AG04449 (cell line): Measurements from ENCODE around the gene ZNF521.

Experiments used
- CTCF ChIA-PET: fragments of 350-600 bp; formaldehyde crosslinking; extraction: SDS; loops from one replicate; lab custom pipeline; 2021; ENCODE audit warnings: antibody characterized with exemption; lab: Yijun Ruan, JAX
- POLR2A ChIA-PET: fragments of 400-600, 350-600 bp; formaldehyde crosslinking; extraction: SDS; loops from one replicate; lab custom pipeline; 2020; ENCODE audit warnings: antibody characterized with exemption, inconsistent platforms; lab: Yijun Ruan, JAX
- DNase-seq: peaks from one replicate; pipeline ENCODE4 v3.0.0-alpha.2; 2010; ENCODE audit warnings: low read depth, low spot score
- H3K4me3 ChIP-seq: 2 replicates; pipeline ENCODE4 v1.5.1; 2011; ENCODE audit warnings: low read depth, mild to moderate bottlenecking, control low read depth, low read length
- CTCF ChIP-seq: IDR thresholded peaks from one replicate; pipeline ENCODE4 v1.5.1; 2011; ENCODE audit warnings: mild to moderate bottlenecking, moderate library complexity, low read length, control low read depth, inconsistent platforms; ENCODE audit not compliant: insufficient read depth; ENCODE audit errors: missing control alignments

Gene ZNF521

GRCh38 chr18:25364732-25365131 is 12.8 kb upstream of the ZNF521 start:
- H3K4me3 ChIP-seq, result no peak overlapping the region
- no peak for TF ChIP-seq CTCF
- ChIA-PET CTCF (interaction anchor here (1.1 to 1.6 kb wide), 2 partner anchors 12 to 13 kb away, joined by 3 read pairs; partner anchors contain the start of gene ZNF521), POLR2A (no interaction called here)
- DNase-seq, result no peak

- DNase-seq, result no peak
Measured at GRCh38 chr18:25360301-25360899, 8.4 kb upstream of the ZNF521 start.

GRCh38 chr18:25353080-25353479 is 1.1 kb upstream of the ZNF521 start:
- CTCF ChIA-PET, result interaction anchor here (1.2 to 1.7 kb wide), 6 partner anchors 9 to 476 kb away, joined by 3 to 6 read pairs (median 3); no protein-coding TSS in a partner anchor
- POLR2A ChIA-PET, result no interaction called here

More at GRCh38 chr18:25360301-25360899, 8.4 kb upstream of the ZNF521 start:
- no peak for TF ChIP-seq CTCF
- no peak overlapping the region for H3K4me3 ChIP-seq
- ChIA-PET POLR2A (no interaction called here), CTCF (no interaction called here)

GRCh38 chr18:25352629-25353005 is 651 bp upstream of the ZNF521 start:
- DNase-seq, result no peak
- peak overlapping the region; percentile 43 for H3K4me3 ChIP-seq
- ChIA-PET CTCF (interaction anchor here (1.2 to 1.7 kb wide), 6 partner anchors 8 to 476 kb away, joined by 3 to 6 read pairs (median 3); no protein-coding TSS in a partner anchor), POLR2A (interaction anchor here (0.7 kb wide), 1 partner anchor 538 kb away, joined by 3 read pairs; no protein-coding TSS in a partner anchor)
- TF ChIP-seq CTCF, result no peak

More at GRCh38 chr18:25353080-25353479, 1.1 kb upstream of the ZNF521 start:
- no peak for TF ChIP-seq CTCF
- H3K4me3 ChIP-seq, result no peak overlapping the region
- DNase-seq, result no peak

- TF ChIP-seq CTCF, result no peak
- POLR2A ChIA-PET, result interaction anchor here (0.7 kb wide), 1 partner anchor 53 kb away, joined by 3 read pairs; no protein-coding TSS in a partner anchor
- DNase-seq, result no peak
- H3K4me3 ChIP-seq, result peak overlapping the region; percentile 85
- CTCF ChIA-PET, result no interaction called here
Measured at GRCh38 chr18:25351280-25351775, 638 bp downstream of the ZNF521 start.

- DNase-seq, result no peak
- TF ChIP-seq CTCF, result no peak
- peak overlapping the region; percentile 85 for H3K4me3 ChIP-seq
- POLR2A ChIA-PET, result interaction anchor here (0.7 kb wide), 1 partner anchor 52 kb away, joined by 3 read pairs; no protein-coding TSS in a partner anchor
- CTCF ChIA-PET, result no interaction called here
Measured at GRCh38 chr18:25350489-25351251, 1.3 kb downstream of the ZNF521 start.
